HG02678 (cell line): Measurements from ENCODE around the gene KLF2.
"Not testable (repeated sequence)": the region's sequence is repeated elsewhere in the genome, so short reads cannot be mapped to it uniquely, and the experiment has no call there.

Experiments
- ATAC-seq: cut with Tn5 transposase; IDR thresholded peaks from one replicate; pipeline ENCODE4 v1.9.1; 2021; ENCODE audit warnings: mild to moderate bottlenecking, moderate library complexity; ENCODE audit not compliant: unreplicated experiment

KLF2 gene

GRCh38 chr19:16336571-16336970 lies 11.9 kb downstream of the KLF2 start:
- ATAC-seq, result no peak

GRCh38 chr19:16337809-16338469 lies 13.3 kb downstream of the KLF2 start:
- ATAC-seq, result no peak

- ATAC-seq, result peak; percentile 39
These were observed 14.1 kb downstream of the KLF2 start for GRCh38 chr19:16338470-16339360.

- ATAC-seq, result no peak
These were observed 14.7 kb downstream of the KLF2 start for GRCh38 chr19:16339361-16339725.

- ATAC-seq, result no peak
These were observed 15.5 kb downstream of the KLF2 start for GRCh38 chr19:16340092-16340491.

- ATAC-seq, result no peak
These were observed 16.0 kb downstream of the KLF2 start for GRCh38 chr19:16340654-16341053.

GRCh38 chr19:16342002-16342715 lies 17.5 kb downstream of the KLF2 start:
- peak; percentile 63 for ATAC-seq

GRCh38 chr19:16343156-16343555 lies 18.5 kb downstream of the KLF2 start:
- no peak for ATAC-seq

- no peak for ATAC-seq
These were observed 20.8 kb downstream of the KLF2 start for GRCh38 chr19:16345457-16345856.

GRCh38 chr19:16347099-16347498 lies 22.5 kb downstream of the KLF2 start:
- not testable (repeated sequence) for ATAC-seq

GRCh38 chr19:16347706-16348105 lies 23.1 kb downstream of the KLF2 start:
- ATAC-seq, result no peak

GRCh38 chr19:16349551-16350152 lies 25.0 kb downstream of the KLF2 start:
- ATAC-seq, result no peak

- no peak for ATAC-seq
These were observed 26.6 kb downstream of the KLF2 start for GRCh38 chr19:16351133-16351809.

- no peak for ATAC-seq
These were observed 30.8 kb downstream of the KLF2 start for GRCh38 chr19:16355293-16356043.

- no peak for ATAC-seq
These were observed 33.8 kb downstream of the KLF2 start for GRCh38 chr19:16358456-16358855.

GRCh38 chr19:16359074-16359473 lies 34.4 kb downstream of the KLF2 start:
- no peak for ATAC-seq

- ATAC-seq, result no peak
These were observed 35.3 kb downstream of the KLF2 start for GRCh38 chr19:16359964-16360363.

GRCh38 chr19:16360738-16361137 lies 36.1 kb downstream of the KLF2 start:
- no peak for ATAC-seq

- no peak for ATAC-seq
These were observed 36.6 kb downstream of the KLF2 start for GRCh38 chr19:16361254-16361653.

- no peak for ATAC-seq
These were observed 37.3 kb downstream of the KLF2 start for GRCh38 chr19:16361926-16362325.
